Measurements from ENCODE around the gene ST3GAL6. TPM values are rescaled to one million over a fixed set of nuclear protein-coding genes. Genes with fewer than 3 reads are reported as not detected.

Gene ST3GAL6
- total RNA-seq, 2 experiments from 2014 or later = 0.25 to 3.0 TPM

DNA sequence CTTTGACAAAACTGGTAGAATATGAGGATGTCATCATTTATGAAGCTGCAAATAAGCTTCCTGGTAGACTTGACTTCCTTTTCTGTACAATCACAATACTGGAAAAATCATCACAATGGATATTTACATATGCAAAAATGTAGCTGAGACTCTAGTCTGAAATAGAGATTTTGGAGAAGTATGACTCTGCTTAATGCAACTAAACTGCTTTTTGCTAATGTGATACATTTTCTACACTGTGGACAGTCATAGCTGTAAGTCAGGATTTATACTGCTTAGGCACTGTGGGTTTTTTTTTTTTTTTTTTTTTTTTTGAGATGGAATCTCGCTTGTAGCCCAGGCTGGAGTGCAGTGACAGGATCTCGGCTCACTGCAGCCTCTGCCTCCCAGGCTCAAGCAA is 34.5 kb upstream of the ST3GAL6 start:
- Histone ChIP-seq H3K27ac (ENCODE audit: low read depth, low read length, poor library complexity, severe bottlenecking) (no peak overlapping the region), H4K20me1 (ENCODE audit: insufficient read depth, low read length) (no peaks in the 10 kb centered on the region), H3K36me3 (ENCODE audit: insufficient read depth, low read length) (no peaks in the 10 kb centered on the region), H3K4me2 (ENCODE audit: low read length) (no peak overlapping the region), H3K4me3 (ENCODE audit: low read depth, low read length, poor library complexity, severe bottlenecking) (no peak overlapping the region), H3K9me3 (ENCODE audit: low read length) (no peaks in the 10 kb centered on the region), H3K4me1 (ENCODE audit: insufficient read depth, low read length, poor library complexity, severe bottlenecking) (no peaks in the 10 kb centered on the region), H2AFZ (ENCODE audit: low read length) (no peak overlapping the region), H3K79me2 (ENCODE audit: insufficient read depth, low read depth, low read length) (no peaks in the 10 kb centered on the region), H3K9me2 (ENCODE audit: insufficient read depth, low read length) (no peaks in the 10 kb centered on the region)
- TF ChIP-seq, protein P1, sequence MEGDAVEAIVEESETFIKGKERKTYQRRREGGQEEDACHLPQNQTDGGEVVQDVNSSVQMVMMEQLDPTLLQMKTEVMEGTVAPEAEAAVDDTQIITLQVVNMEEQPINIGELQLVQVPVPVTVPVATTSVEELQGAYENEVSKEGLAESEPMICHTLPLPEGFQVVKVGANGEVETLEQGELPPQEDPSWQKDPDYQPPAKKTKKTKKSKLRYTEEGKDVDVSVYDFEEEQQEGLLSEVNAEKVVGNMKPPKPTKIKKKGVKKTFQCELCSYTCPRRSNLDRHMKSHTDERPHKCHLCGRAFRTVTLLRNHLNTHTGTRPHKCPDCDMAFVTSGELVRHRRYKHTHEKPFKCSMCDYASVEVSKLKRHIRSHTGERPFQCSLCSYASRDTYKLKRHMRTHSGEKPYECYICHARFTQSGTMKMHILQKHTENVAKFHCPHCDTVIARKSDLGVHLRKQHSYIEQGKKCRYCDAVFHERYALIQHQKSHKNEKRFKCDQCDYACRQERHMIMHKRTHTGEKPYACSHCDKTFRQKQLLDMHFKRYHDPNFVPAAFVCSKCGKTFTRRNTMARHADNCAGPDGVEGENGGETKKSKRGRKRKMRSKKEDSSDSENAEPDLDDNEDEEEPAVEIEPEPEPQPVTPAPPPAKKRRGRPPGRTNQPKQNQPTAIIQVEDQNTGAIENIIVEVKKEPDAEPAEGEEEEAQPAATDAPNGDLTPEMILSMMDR (conservative IDR thresholded peaks at IDR 0.05; ENCODE audit: low read length) = no peak
- no peak for TF ChIP-seq EZH2phosphoT487 (IDR thresholded peaks at IDR 0.05; ENCODE audit: borderline replicate concordance, low read depth, low read length)
- POLR2A ChIA-PET = interaction anchor here (0.5 to 1.0 kb wide), 6 partner anchors 25 to 1165 kb away, joined by 3 to 8 read pairs (median 4); partner anchors contain the start of gene ST3GAL6
- BruUV-seq (replicated peaks) = no TSS peak
- CTCF ChIA-PET (ENCODE audit: unreplicated experiment) = no interaction called here
- intact Hi-C loops (cut with micrococcal nuclease; ENCODE audit: unreplicated experiment) = no loop called here
- DNase-seq (ENCODE audit: low spot score) = no peak

DNA sequence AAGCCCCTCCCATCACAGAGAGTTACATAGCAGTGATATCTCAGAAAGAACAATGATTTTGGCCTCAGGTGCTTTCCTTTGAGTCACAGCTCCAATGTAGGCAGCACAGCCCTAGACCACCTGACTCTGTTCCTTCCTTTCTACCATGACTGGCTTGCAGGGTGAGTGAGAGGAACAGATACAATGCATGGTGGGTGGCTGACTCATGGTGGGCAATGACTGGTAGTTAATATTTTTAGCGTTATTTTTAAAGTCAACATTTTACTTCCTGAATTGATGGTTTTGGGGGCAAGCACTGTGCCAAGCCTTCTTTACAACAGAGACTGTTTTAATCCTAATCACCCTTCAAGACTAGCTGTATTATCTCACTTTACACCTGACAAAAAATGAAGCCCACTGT is 32.8 kb upstream of the ST3GAL6 start:
- Histone ChIP-seq H3K4me1 (ENCODE audit: insufficient read depth, low read length, poor library complexity, severe bottlenecking) (no peaks in the 10 kb centered on the region), H3K36me3 (ENCODE audit: insufficient read depth, low read length) (no peaks in the 10 kb centered on the region), H3K9me3 (ENCODE audit: low read length) (no peaks in the 10 kb centered on the region), H3K4me2 (ENCODE audit: low read length) (no peak overlapping the region), H4K20me1 (ENCODE audit: insufficient read depth, low read length) (no peaks in the 10 kb centered on the region), H2AFZ (ENCODE audit: low read length) (no peak overlapping the region), H3K9me2 (ENCODE audit: insufficient read depth, low read length) (no peaks in the 10 kb centered on the region), H3K27ac (ENCODE audit: low read depth, low read length, poor library complexity, severe bottlenecking) (no peak overlapping the region), H3K4me3 (ENCODE audit: low read depth, low read length, poor library complexity, severe bottlenecking) (no peak overlapping the region), H3K79me2 (ENCODE audit: insufficient read depth, low read depth, low read length) (no peaks in the 10 kb centered on the region)
- no peak for DNase-seq (ENCODE audit: low spot score)
- BruUV-seq (replicated peaks) = no TSS peak
- ChIA-PET CTCF (ENCODE audit: unreplicated experiment) (no interaction called here), POLR2A (interaction anchor here (1.2 kb wide), 1 partner anchor 9 kb away, joined by 3 read pairs; no protein-coding TSS in a partner anchor)
- TF ChIP-seq EZH2phosphoT487 (IDR thresholded peaks at IDR 0.05; ENCODE audit: borderline replicate concordance, low read depth, low read length) = no peak
- TF ChIP-seq, protein P1 (conservative IDR thresholded peaks at IDR 0.05; ENCODE audit: low read length) = no peak
- intact Hi-C loops (cut with micrococcal nuclease; ENCODE audit: unreplicated experiment) = no loop called here

DNA sequence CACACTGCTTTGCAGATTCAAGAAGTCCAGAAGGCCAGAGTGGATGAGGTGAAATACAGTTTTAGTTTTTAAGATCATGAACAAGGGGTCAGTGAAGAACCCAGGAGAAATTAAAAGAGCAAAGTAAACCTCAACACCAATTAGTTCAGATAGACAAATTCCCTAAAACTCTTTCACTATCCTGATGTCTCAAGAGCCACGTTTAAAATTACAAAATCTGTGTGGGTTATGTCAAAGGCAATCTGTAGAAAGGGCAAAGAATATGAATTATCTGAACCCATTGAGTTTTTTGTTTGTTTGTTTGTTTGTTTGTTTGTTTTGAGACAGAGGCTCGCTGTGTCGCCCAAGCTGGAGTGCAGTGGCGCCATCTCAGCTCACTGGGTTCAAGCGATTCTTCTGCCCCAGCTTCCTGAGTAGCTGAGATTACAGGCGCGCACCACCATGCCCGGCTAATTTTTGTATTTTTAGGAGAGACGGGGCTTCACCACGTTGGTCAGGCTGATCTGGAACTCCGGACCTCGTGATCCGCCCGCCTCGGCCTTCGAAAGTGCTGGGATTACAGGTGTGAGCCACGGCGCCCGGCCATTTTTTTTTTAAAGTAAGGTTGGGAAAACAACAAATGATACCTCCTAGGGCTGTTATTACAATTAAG is 32.1 kb upstream of the ST3GAL6 start:
- TF ChIP-seq, protein P1 (conservative IDR thresholded peaks at IDR 0.05; ENCODE audit: low read length) = no peak
- no peak for TF ChIP-seq EZH2phosphoT487 (IDR thresholded peaks at IDR 0.05; ENCODE audit: borderline replicate concordance, low read depth, low read length)
- Histone ChIP-seq H3K9me2 (ENCODE audit: insufficient read depth, low read length) (no peaks in the 10 kb centered on the region), H3K36me3 (ENCODE audit: insufficient read depth, low read length) (no peaks in the 10 kb centered on the region), H3K27ac (ENCODE audit: low read depth, low read length, poor library complexity, severe bottlenecking) (no peak overlapping the region), H3K4me2 (ENCODE audit: low read length) (no peak overlapping the region), H3K9me3 (ENCODE audit: low read length) (no peaks in the 10 kb centered on the region), H2AFZ (ENCODE audit: low read length) (no peak overlapping the region), H3K4me3 (ENCODE audit: low read depth, low read length, poor library complexity, severe bottlenecking) (no peak overlapping the region), H4K20me1 (ENCODE audit: insufficient read depth, low read length) (no peaks in the 10 kb centered on the region), H3K79me2 (ENCODE audit: insufficient read depth, low read depth, low read length) (no peaks in the 10 kb centered on the region), H3K4me1 (ENCODE audit: insufficient read depth, low read length, poor library complexity, severe bottlenecking) (no peaks in the 10 kb centered on the region)
- ChIA-PET POLR2A (interaction anchor here (0.8 to 1.2 kb wide), 2 partner anchors 8 to 10 kb away, joined by 3 read pairs; no protein-coding TSS in a partner anchor), CTCF (ENCODE audit: unreplicated experiment) (no interaction called here)
- intact Hi-C loops (cut with micrococcal nuclease; ENCODE audit: unreplicated experiment) = no loop called here
- DNase-seq (ENCODE audit: low spot score) = no peak
- no TSS peak for BruUV-seq (replicated peaks)

Measured in OCI-LY7 (cell line).